T1000 (cell line): ENCODE measurements around the gene FCF1.

ENCODE experiments used
- DNase-seq: peaks from one replicate; lab custom pipeline; 2025; ENCODE audit warnings: mixed read lengths; lab: John Stamatoyannopoulos, UW

The FCF1 gene

GRCh38 chr14:74765721-74766120, 52.8 kb downstream of the FCF1 start:
- no peak for DNase-seq

GRCh38 chr14:74771399-74771798, 58.5 kb downstream of the FCF1 start:
- no peak for DNase-seq

- no peak for DNase-seq
These were observed 71.7 kb downstream of the FCF1 start for GRCh38 chr14:74784634-74785033.

GRCh38 chr14:74785056-74785613, 72.2 kb downstream of the FCF1 start:
- DNase-seq: no peak

GRCh38 chr14:74786796-74787315, 73.9 kb downstream of the FCF1 start:
- no peak for DNase-seq
